Measurements from ENCODE around the gene EMCN. TPM values are rescaled to one million over a fixed set of nuclear protein-coding genes. Genes with fewer than 3 reads are reported as not detected.

The EMCN gene
- total and polyA plus RNA-seq, 2 of the 8 experiments (the other 6 are each of a cell fraction or from before 2014, with no cell fraction given) = not detected

DNA sequence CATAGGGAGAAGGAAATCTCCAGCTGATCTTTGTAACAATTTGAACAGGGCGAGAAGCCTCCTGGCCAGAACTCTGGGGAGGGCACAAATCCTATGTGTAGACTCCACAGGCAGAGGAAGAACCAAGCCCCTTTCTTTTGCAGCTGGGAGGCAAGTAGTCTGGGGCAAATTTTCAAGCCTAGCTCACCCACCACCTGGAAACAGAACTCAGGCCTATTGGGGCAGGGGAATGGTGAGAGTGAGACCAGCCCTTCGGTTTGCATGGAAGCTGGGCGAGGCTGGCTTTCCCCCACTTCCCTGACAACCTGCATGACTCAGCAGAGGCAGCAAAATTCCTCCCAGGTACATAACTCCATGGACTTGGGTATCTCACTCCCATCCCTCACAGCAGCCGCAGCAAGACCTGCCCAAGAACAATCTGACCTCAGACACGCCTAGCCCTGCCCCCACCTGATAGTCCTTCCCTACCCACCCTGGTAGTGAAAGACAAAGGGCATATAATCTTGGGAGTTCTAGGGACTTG, 138.2 kb downstream of the EMCN start (continued):
- TF ChIP-seq, protein P1, sequence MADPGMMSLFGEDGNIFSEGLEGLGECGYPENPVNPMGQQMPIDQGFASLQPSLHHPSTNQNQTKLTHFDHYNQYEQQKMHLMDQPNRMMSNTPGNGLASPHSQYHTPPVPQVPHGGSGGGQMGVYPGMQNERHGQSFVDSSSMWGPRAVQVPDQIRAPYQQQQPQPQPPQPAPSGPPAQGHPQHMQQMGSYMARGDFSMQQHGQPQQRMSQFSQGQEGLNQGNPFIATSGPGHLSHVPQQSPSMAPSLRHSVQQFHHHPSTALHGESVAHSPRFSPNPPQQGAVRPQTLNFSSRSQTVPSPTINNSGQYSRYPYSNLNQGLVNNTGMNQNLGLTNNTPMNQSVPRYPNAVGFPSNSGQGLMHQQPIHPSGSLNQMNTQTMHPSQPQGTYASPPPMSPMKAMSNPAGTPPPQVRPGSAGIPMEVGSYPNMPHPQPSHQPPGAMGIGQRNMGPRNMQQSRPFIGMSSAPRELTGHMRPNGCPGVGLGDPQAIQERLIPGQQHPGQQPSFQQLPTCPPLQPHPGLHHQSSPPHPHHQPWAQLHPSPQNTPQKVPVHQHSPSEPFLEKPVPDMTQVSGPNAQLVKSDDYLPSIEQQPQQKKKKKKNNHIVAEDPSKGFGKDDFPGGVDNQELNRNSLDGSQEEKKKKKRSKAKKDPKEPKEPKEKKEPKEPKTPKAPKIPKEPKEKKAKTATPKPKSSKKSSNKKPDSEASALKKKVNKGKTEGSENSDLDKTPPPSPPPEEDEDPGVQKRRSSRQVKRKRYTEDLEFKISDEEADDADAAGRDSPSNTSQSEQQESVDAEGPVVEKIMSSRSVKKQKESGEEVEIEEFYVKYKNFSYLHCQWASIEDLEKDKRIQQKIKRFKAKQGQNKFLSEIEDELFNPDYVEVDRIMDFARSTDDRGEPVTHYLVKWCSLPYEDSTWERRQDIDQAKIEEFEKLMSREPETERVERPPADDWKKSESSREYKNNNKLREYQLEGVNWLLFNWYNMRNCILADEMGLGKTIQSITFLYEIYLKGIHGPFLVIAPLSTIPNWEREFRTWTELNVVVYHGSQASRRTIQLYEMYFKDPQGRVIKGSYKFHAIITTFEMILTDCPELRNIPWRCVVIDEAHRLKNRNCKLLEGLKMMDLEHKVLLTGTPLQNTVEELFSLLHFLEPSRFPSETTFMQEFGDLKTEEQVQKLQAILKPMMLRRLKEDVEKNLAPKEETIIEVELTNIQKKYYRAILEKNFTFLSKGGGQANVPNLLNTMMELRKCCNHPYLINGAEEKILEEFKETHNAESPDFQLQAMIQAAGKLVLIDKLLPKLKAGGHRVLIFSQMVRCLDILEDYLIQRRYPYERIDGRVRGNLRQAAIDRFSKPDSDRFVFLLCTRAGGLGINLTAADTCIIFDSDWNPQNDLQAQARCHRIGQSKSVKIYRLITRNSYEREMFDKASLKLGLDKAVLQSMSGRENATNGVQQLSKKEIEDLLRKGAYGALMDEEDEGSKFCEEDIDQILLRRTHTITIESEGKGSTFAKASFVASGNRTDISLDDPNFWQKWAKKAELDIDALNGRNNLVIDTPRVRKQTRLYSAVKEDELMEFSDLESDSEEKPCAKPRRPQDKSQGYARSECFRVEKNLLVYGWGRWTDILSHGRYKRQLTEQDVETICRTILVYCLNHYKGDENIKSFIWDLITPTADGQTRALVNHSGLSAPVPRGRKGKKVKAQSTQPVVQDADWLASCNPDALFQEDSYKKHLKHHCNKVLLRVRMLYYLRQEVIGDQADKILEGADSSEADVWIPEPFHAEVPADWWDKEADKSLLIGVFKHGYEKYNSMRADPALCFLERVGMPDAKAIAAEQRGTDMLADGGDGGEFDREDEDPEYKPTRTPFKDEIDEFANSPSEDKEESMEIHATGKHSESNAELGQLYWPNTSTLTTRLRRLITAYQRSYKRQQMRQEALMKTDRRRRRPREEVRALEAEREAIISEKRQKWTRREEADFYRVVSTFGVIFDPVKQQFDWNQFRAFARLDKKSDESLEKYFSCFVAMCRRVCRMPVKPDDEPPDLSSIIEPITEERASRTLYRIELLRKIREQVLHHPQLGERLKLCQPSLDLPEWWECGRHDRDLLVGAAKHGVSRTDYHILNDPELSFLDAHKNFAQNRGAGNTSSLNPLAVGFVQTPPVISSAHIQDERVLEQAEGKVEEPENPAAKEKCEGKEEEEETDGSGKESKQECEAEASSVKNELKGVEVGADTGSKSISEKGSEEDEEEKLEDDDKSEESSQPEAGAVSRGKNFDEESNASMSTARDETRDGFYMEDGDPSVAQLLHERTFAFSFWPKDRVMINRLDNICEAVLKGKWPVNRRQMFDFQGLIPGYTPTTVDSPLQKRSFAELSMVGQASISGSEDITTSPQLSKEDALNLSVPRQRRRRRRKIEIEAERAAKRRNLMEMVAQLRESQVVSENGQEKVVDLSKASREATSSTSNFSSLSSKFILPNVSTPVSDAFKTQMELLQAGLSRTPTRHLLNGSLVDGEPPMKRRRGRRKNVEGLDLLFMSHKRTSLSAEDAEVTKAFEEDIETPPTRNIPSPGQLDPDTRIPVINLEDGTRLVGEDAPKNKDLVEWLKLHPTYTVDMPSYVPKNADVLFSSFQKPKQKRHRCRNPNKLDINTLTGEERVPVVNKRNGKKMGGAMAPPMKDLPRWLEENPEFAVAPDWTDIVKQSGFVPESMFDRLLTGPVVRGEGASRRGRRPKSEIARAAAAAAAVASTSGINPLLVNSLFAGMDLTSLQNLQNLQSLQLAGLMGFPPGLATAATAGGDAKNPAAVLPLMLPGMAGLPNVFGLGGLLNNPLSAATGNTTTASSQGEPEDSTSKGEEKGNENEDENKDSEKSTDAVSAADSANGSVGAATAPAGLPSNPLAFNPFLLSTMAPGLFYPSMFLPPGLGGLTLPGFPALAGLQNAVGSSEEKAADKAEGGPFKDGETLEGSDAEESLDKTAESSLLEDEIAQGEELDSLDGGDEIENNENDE (IDR thresholded peaks at IDR 0.05; ENCODE audit: insufficient replicate concordance, low read length) = no peak
- no peak for TF ChIP-seq CREB1 (IDR thresholded peaks at IDR 0.05)
- no peak for TF ChIP-seq JUN (IDR thresholded peaks at IDR 0.05; ENCODE audit: low read depth, low read length)
- TF ChIP-seq RNF2 (IDR thresholded peaks at IDR 0.05; ENCODE audit: borderline replicate concordance, low read depth, low read length, missing control alignments, poor library complexity, severe bottlenecking) = no peak
- no peak for TF ChIP-seq BACH1 (IDR thresholded peaks at IDR 0.05; ENCODE audit: low read length)
- no peak for TF ChIP-seq SIRT6 (IDR thresholded peaks at IDR 0.05; ENCODE audit: low read length)
- no peak for TF ChIP-seq SP4 (IDR thresholded peaks at IDR 0.05; ENCODE audit: low read length)
- no peak for TF ChIP-seq ZNF274 (IDR thresholded peaks at IDR 0.05; ENCODE audit: borderline replicate concordance, extremely low read depth, low read length)
- no peak for TF ChIP-seq FOSL1 (IDR thresholded peaks at IDR 0.05; ENCODE audit: insufficient read depth, low read depth, low read length)
- no peak for TF ChIP-seq RXRA (IDR thresholded peaks at IDR 0.05; ENCODE audit: insufficient read depth, low read depth, low read length)
- no peak for TF ChIP-seq SAP30 (IDR thresholded peaks at IDR 0.05; ENCODE audit: insufficient read depth, insufficient replicate concordance, low read length)
- no peak for TF ChIP-seq CHD2 (IDR thresholded peaks at IDR 0.05; ENCODE audit: low read length)
- TF ChIP-seq POLR2A (IDR thresholded peaks at IDR 0.05; ENCODE audit: control extremely low read depth in 1 of 2, low read depth in 2 of 2, low read length in 2 of 2) = no peak
